ENCODE measurements around the gene MLN. TPM values are rescaled to one million over a fixed set of nuclear protein-coding genes. Genes with fewer than 3 reads are reported as not detected.

MLN gene
- total RNA-seq, 1 donor from 2014 or later = not detected

DNA sequence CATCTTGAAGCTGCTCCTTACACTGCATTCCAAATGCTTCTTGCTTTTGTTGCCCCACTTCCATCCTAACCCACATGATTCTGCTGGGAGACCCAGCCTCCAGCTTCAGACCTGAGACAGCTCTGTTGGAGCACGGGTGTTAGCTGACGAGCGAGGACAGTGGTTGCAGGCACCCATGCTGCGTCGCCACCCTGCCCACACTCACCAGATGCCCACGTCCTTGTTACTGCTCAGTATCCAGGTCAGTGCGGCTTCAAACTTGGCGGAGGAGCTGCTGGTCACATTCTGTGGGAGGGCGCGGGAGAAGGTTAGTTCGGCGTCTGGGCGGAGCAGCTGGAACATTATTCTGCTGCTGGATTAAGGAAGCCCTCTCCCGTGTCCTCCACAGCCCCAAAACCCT, 23.9 kb downstream of the MLN start:
- no peaks in the 10 kb centered on the region for H3K9me3 ChIP-seq (replicated peaks)
- H3K27me3 ChIP-seq (ENCODE audit: low read depth) = no peaks in the 10 kb centered on the region
- DNase-seq = no peak
- H3K36me3 ChIP-seq = peaks cover 93% of the 10 kb centered on the region
- TF ChIP-seq, protein P1, sequence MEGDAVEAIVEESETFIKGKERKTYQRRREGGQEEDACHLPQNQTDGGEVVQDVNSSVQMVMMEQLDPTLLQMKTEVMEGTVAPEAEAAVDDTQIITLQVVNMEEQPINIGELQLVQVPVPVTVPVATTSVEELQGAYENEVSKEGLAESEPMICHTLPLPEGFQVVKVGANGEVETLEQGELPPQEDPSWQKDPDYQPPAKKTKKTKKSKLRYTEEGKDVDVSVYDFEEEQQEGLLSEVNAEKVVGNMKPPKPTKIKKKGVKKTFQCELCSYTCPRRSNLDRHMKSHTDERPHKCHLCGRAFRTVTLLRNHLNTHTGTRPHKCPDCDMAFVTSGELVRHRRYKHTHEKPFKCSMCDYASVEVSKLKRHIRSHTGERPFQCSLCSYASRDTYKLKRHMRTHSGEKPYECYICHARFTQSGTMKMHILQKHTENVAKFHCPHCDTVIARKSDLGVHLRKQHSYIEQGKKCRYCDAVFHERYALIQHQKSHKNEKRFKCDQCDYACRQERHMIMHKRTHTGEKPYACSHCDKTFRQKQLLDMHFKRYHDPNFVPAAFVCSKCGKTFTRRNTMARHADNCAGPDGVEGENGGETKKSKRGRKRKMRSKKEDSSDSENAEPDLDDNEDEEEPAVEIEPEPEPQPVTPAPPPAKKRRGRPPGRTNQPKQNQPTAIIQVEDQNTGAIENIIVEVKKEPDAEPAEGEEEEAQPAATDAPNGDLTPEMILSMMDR (IDR thresholded peaks at IDR 0.05; ENCODE audit: borderline replicate concordance) = no peak
- intact Hi-C loops (cut with micrococcal nuclease) = no loop called here
- peaks cover 43% of the 10 kb centered on the region for H3K4me1 ChIP-seq
- H3K4me3 ChIP-seq = no peak overlapping the region
- H3K27ac ChIP-seq (replicated peaks) = no peak overlapping the region

DNA sequence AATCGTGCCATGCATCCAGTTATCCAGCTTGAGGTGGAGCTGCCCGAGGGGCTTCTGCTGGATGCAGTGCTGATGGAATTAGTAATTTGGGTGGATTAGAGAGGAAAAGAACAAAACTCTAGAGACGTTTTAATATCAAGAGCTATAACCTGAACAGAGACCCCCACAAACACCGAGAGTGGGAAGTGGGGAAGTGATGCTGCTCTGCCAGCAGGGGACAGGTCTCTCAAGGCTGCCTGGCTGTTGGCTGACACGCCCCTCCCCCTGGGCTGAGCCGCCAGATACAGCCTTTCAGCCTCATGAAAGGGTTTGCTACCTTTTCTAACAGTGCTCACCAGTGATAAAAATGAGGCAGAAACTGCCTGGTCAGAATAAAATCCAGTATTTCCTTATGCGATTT, 24.5 kb downstream of the MLN start:
- H3K9me3 ChIP-seq (replicated peaks) = no peaks in the 10 kb centered on the region
- peaks cover 37% of the 10 kb centered on the region for H3K4me1 ChIP-seq
- H3K27me3 ChIP-seq (ENCODE audit: low read depth) = no peaks in the 10 kb centered on the region
- H3K4me3 ChIP-seq = no peak overlapping the region
- TF ChIP-seq, protein P1 (IDR thresholded peaks at IDR 0.05; ENCODE audit: borderline replicate concordance) = no peak
- H3K36me3 ChIP-seq = peaks cover 94% of the 10 kb centered on the region
- intact Hi-C loops (cut with micrococcal nuclease) = no loop called here
- no peak overlapping the region for H3K27ac ChIP-seq (replicated peaks)
- DNase-seq = no peak

DNA sequence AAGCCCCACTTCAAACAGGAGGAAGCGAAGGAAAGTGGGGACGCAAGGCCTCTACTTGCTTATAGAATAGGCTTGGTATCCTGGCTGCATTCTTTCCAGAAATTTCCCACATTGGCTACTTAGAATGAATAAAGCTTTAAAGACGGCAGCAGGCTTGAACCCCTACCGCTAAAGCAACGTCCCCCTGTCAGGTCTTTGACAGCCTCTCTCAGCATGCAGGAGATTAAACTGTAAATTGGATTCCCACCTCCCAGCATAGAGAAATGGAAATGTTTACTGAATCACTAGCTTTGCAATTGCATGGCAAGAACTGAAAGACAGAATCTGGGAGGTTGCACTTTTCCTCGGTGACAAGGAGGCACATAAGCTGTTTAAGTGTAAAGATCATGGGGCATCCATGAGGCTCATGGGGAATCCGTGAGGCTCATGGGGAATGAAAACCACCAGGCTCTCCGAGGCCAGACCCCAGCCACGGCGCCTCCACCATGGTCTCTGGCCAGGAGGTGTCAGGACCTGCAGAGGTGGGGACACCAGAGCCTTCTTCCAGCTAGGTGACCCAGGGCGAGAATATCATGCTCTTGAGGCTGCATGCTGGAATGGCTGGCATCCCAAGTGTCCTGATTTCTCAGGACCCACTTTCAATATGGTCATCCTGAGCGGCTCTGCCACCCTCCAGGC, 25.2 kb downstream of the MLN start:
- H3K27ac ChIP-seq (replicated peaks) = no peak overlapping the region
- H3K27me3 ChIP-seq (ENCODE audit: low read depth) = no peaks in the 10 kb centered on the region
- H3K9me3 ChIP-seq (replicated peaks) = no peaks in the 10 kb centered on the region
- H3K4me1 ChIP-seq = peaks cover 31% of the 10 kb centered on the region
- intact Hi-C loops (cut with micrococcal nuclease) = no loop called here
- H3K36me3 ChIP-seq = peaks cover 93% of the 10 kb centered on the region
- TF ChIP-seq, protein P1 (IDR thresholded peaks at IDR 0.05; ENCODE audit: borderline replicate concordance) = no peak
- H3K4me3 ChIP-seq = no peak overlapping the region
- DNase-seq = no peak

DNA sequence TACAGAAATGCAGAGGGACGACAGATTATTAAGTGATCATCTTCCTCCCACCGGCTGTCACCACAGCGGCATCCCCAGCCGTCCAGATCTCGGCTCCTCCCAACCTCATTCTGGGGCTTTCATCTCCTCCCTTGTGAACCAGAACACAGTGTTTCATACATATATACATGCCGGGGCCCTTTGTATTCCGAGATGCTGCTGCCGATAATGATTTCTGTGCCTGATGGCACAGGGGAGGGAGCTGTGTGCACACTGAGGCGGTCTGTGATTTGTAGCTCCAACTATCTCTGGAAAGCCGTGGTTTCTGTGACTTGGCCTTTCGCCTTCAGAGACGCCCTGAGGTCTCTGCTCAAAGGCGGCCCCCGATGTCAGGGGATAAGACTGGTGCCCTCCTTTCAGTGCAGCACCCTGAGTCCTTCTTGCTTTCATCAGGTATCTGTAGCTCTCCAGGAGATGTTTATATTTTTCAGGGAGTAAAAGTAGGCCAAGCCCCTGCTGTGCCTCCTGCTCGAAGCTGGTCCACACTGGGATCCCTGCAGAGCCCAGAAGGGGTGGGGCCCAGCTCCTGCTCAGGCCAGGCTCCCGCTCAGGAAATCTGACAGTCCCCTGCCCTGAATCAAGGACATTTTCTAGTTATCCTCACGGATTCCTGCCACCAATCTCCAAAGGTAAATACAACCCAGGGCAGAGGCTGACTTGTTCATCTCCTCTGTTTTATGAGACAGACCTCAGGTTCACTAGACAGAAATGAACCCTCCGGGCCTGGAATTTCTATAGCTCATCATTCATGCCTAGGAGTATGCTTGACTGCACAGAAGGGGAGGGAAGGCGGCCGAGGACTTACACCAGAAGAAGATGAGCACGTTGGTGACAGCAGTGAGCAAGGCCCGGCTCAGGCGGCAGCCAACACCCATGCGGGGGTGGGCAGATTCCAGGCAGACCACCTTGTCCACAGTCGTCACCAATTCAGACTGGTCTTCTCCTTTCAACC, 26.1 kb downstream of the MLN start:
- no peak for DNase-seq
- Histone ChIP-seq H3K4me1 (peaks cover 32% of the 10 kb centered on the region), H3K36me3 (peaks cover 93% of the 10 kb centered on the region), H3K27me3 (ENCODE audit: low read depth) (no peaks in the 10 kb centered on the region), H3K4me3 (no peak overlapping the region), H3K27ac (replicated peaks) (no peak overlapping the region), H3K9me3 (replicated peaks) (no peaks in the 10 kb centered on the region)
- intact Hi-C loops (cut with micrococcal nuclease) = no loop called here
- TF ChIP-seq, protein P1 (IDR thresholded peaks at IDR 0.05; ENCODE audit: borderline replicate concordance) = no peak

DNA sequence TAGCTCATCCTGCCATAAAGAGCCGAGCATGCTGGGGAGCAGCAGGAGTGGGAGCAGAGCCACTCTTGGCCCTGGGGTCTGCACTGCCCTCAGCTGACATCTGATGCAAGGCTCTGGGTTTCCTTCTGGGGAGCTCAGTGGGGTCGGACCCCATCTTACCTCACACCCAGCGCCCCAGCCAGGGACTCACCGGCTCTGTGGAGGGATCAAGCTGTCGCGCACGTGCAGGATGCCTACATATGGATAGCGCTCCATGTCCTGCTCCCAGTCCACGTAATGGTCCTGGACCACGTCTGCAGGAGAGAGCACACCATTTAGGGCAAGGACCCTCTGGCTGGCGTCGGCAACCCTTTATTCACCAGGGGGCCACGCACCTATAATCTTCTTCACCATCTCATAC, 27.0 kb downstream of the MLN start:
- Histone ChIP-seq H3K9me3 (replicated peaks) (no peaks in the 10 kb centered on the region), H3K36me3 (peaks cover 91% of the 10 kb centered on the region), H3K27me3 (ENCODE audit: low read depth) (no peaks in the 10 kb centered on the region), H3K27ac (replicated peaks) (no peak overlapping the region), H3K4me3 (no peak overlapping the region), H3K4me1 (peaks cover 32% of the 10 kb centered on the region)
- TF ChIP-seq, protein P1 (IDR thresholded peaks at IDR 0.05; ENCODE audit: borderline replicate concordance) = no peak
- intact Hi-C loops (cut with micrococcal nuclease) = no loop called here
- DNase-seq = no peak
